Measurements from ENCODE around the gene PLXDC1. TPM values are rescaled to one million over a fixed set of nuclear protein-coding genes. Genes with fewer than 3 reads are reported as not detected.

The PLXDC1 gene
- total RNA-seq, 1 donor from 2014 or later, result 19.5 TPM

DNA sequence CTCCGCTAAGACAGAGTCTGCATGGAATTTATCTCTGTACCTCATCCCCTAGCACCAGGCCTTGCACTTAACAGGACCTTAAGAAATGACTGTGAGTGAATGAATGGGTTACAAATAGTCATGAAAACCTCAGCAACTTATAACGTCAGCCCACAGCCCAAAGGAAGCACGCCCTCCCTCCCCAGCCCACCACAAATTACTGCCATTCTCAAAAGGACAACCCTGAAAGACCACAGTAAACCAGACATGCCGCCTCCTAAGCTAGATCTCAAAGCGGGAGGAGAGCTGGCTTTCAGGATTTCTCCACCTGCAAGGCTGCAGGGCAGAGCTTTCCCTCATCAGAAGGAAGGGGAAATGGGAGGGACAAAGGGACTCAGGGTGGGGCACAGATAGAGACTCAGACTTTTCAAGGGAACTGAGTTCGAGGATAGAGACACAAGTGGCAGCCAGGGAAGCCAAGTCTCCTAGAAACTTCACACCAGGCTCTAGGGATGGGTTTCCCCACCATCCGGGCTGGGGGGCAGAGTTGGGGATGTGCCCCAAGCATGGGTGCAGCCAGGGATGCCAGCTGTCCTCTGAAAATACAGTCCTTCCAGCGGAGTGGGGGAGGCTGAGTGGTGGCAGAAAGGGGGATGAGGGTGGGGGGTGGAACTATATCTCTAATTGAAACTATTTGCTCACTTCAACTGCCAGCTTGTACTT, 56.7 kb downstream of the PLXDC1 start:
- Histone ChIP-seq H3K27me3 (ENCODE audit: low read depth) (no peaks in the 10 kb centered on the region), H3K36me3 (no peaks in the 10 kb centered on the region), H3K4me1 (peaks cover 44% of the 10 kb centered on the region), H3K27ac (no peak overlapping the region), H3K9me3 (no peaks in the 10 kb centered on the region), H3K4me3 (no peak overlapping the region)
- DNase-seq, result no peak
- TF ChIP-seq, protein P1, sequence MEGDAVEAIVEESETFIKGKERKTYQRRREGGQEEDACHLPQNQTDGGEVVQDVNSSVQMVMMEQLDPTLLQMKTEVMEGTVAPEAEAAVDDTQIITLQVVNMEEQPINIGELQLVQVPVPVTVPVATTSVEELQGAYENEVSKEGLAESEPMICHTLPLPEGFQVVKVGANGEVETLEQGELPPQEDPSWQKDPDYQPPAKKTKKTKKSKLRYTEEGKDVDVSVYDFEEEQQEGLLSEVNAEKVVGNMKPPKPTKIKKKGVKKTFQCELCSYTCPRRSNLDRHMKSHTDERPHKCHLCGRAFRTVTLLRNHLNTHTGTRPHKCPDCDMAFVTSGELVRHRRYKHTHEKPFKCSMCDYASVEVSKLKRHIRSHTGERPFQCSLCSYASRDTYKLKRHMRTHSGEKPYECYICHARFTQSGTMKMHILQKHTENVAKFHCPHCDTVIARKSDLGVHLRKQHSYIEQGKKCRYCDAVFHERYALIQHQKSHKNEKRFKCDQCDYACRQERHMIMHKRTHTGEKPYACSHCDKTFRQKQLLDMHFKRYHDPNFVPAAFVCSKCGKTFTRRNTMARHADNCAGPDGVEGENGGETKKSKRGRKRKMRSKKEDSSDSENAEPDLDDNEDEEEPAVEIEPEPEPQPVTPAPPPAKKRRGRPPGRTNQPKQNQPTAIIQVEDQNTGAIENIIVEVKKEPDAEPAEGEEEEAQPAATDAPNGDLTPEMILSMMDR (IDR thresholded peaks at IDR 0.05), result no peak
- intact Hi-C loops (cut with DNase I), result no loop called here
- no peak for ATAC-seq

DNA sequence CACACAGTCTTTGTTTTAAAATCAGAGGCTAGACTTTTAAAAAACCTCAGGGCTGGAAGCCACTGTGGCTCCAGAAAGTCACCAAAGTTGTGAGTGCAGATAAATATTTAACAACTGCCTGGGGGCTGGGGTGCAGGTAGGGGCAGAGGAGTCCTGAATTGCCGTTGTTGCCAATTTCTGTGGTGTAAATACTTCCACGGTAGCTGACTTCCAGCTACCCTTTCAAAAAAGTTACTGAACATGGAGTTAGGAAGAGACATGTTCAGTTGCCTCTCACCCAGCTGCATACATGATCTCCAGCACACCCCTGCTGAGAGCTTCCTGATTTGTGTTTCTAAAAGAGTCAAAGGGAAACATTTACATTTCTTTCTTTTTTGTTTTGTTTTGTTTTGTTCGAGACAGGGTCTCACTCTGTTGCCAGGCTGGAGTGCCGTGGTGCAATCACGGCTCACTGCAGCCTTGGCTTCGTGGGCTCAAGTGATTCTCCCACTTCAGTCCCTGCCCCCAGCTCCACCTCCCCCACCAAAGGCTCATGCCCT, 58.7 kb downstream of the PLXDC1 start:
- peak overlapping the region; percentile 26 for H3K27ac ChIP-seq
- H3K4me1 ChIP-seq, result peaks cover 27% of the 10 kb centered on the region
- DNase-seq, result no peak
- H3K36me3 ChIP-seq, result no peaks in the 10 kb centered on the region
- TF ChIP-seq, protein P1 (IDR thresholded peaks at IDR 0.05), result no peak
- no peaks in the 10 kb centered on the region for H3K9me3 ChIP-seq
- intact Hi-C loops (cut with DNase I), result no loop called here
- no peak for ATAC-seq
- no peak overlapping the region for H3K4me3 ChIP-seq
- H3K27me3 ChIP-seq (ENCODE audit: low read depth), result no peaks in the 10 kb centered on the region

DNA sequence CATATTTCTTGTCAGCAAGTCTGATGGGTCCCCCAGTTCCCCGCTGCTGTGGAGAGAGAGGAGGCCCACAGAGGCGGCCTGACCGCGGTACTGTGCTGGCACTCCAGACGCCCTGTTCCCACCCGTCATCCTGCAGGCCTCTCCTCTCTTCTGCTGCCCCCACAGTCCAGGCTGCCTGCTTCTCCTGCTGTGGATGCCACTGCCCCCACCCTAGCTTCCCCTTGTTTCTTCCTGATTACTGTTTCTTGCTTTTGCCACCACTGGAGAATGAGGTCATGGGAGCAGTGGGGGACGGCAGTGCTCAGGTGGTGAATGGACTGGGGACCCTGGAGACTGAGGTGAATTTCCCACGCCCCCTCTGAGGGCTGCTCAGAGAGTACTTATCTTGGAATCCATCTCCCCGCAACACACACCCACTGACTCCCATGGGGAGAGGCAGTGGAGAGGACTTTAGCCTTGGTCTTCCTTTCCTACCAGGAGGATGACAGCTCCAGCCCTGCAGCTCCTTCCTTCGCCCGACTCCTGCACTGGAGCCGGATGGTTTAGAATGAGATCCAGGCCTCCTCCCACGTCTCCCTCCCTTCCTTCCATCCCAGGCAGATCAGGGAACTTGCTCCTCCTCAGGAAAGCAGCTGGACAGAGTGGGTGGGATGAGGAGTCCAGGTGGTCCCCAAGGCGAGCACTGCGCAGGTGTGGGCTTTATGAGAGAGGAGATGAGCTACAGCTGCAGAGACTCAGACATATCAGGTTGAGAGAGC, 60.4 kb downstream of the PLXDC1 start:
- intact Hi-C loops (cut with DNase I), result no loop called here
- ATAC-seq (no peak), DNase-seq (no peak)
- Histone ChIP-seq H3K27me3 (ENCODE audit: low read depth) (no peaks in the 10 kb centered on the region), H3K27ac (no peak overlapping the region), H3K4me3 (no peak overlapping the region), H3K36me3 (no peaks in the 10 kb centered on the region), H3K9me3 (no peaks in the 10 kb centered on the region), H3K4me1 (peaks cover 13% of the 10 kb centered on the region)
- TF ChIP-seq, protein P1 (IDR thresholded peaks at IDR 0.05), result no peak

DNA sequence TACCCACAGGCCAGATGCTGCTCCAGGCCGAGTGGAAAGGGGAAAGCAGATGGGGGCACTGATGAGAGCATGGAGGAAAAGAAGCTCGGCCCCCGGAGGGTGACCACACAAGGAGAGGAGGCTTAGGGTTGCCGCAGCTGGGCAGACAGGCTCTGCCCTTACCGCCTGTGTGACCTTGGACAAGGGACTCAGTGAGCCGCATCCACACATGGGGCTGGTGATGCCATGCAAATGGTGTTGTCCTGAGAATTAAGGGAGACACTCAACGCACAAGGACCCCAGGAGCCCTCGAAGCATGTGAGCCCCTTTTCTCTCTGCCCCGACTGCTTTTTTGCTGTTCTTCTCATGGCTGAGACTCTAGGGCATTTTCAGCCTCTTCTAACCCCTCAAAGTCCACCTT, 61.0 kb downstream of the PLXDC1 start:
- no peak for DNase-seq
- Histone ChIP-seq H3K9me3 (no peaks in the 10 kb centered on the region), H3K4me1 (peaks cover 6% of the 10 kb centered on the region), H3K27me3 (ENCODE audit: low read depth) (no peaks in the 10 kb centered on the region), H3K27ac (no peak overlapping the region), H3K36me3 (no peaks in the 10 kb centered on the region), H3K4me3 (no peak overlapping the region)
- intact Hi-C loops (cut with DNase I), result no loop called here
- no peak for ATAC-seq
- TF ChIP-seq, protein P1 (IDR thresholded peaks at IDR 0.05), result no peak

DNA sequence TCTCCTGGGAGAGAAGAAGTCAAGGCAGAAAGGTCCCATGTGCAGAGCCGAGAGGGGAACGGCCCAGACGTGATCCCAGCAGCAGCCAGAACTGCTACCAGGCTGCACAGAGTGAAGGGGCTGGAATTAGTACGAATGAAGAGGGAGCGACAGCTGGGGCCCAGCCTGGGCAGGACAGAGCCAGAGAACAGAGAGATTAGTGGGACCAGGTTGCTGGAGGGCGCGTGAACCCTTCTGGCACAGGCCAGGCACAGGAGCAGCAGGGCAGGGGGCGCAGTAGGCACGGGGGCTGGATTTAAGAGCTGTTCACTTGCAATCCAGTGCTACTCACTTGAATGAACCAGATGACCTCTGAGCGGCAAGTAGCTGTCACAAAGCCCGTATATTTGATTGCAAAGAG, 66.9 kb downstream of the PLXDC1 start:
- ATAC-seq, result no peak
- TF ChIP-seq, protein P1 (IDR thresholded peaks at IDR 0.05), result no peak
- intact Hi-C loops (cut with DNase I), result no loop called here
- Histone ChIP-seq H3K27ac (no peak overlapping the region), H3K9me3 (no peaks in the 10 kb centered on the region), H3K4me1 (peaks cover 32% of the 10 kb centered on the region), H3K27me3 (ENCODE audit: low read depth) (no peaks in the 10 kb centered on the region), H3K4me3 (no peak overlapping the region), H3K36me3 (no peaks in the 10 kb centered on the region)
- DNase-seq, result no peak

Measured in lower lobe of right lung (tissue), 2 donors.